RPMI7951 (cell line): ENCODE results near the gene CENPL. TPM values are rescaled to one million over a fixed set of nuclear protein-coding genes. Genes with fewer than 3 reads are reported as not detected.
"Not testable (repeated sequence)": the region's sequence is repeated elsewhere in the genome, so short reads cannot be mapped to it uniquely, and the experiment has no call there.

Experiments used
- DNase-seq: peaks from one replicate; pipeline ENCODE4 v3.0.0-alpha.2; 2012; ENCODE audit warnings: low read depth
- total RNA-seq: library from RNA; depleted of rRNA; stranded (reverse); fragments of >200 nt; shearing (Covaris generic); gene quantifications from 2 replicates; pipeline ENCODE4 v1.2.3, GENCODE V29; 2014; rRNA removed

Gene CENPL, protein sequence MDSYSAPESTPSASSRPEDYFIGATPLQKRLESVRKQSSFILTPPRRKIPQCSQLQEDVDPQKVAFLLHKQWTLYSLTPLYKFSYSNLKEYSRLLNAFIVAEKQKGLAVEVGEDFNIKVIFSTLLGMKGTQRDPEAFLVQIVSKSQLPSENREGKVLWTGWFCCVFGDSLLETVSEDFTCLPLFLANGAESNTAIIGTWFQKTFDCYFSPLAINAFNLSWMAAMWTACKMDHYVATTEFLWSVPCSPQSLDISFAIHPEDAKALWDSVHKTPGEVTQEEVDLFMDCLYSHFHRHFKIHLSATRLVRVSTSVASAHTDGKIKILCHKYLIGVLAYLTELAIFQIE
- total RNA-seq, result 39.3 and 53.7 TPM in 2 replicates

DNA sequence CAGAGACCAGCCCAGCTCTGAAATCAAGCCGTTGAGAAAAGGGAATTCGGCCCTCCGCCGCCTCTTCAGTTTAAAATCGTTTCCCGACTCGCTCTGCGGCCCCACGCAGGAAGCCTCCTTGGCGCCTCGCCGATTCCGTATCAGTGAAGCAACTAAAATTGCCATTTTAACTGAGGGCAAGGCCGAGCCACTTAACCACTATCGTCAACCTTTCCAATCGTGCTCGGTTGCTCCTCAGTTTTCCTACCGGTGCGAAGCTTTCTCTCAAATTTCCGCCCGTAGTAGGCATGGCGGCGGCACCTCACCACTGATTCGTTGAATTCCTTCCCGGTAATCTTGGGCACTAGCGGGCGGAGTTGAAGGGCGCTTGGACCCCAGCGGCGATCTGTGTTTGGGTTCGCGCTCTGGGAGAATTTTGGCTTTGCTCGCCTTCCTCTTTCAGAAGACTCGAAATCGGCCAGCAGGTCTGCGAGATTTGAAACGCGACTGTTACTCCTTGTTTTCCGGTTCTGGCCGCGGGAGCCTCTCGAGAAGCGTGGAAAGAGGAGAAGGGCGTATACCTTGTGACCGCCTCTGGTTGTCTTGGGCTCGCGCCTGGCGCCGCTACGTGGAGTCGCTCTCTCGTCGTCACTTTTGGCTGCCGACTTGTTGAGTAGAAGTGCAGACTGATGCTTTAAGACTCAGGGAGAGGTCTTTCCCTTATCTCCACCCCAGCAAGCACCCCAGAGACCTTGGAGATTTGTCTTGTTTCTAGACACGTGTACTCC lies at the start of gene CENPL, which contains the start of gene DARS2:
Gene CENPL (minus strand): TSS at position 569 of the 767 bp plus-strand sequence. CDS start 13,584 bp downstream, outside the sequence.
Gene DARS2 (plus strand): TSS at position 359 of the 767 bp plus-strand sequence. CDS start 557 bp downstream, outside the sequence.
- DNase-seq, result peak; percentile 96

DNA sequence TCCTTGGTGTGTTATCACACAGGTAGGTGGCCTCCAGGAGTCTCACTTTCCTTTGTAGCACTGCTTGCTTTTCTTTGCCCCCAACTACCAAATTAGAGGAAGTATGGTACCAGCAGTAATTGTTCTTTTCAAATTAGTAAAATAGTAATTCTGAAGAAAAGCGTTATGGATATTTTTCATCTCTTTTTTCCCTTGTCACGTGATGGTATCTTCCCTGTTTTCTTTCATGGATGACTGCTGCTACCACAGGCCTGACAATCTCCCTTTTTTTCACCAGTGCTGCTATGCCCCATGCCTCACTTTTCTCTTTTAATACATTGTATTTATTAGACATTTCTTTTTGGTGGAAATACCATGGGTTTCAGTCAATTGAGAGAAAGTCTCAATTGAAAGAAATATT lies 46.8 kb upstream of the CENPL start:
- DNase-seq, result no peak

DNA sequence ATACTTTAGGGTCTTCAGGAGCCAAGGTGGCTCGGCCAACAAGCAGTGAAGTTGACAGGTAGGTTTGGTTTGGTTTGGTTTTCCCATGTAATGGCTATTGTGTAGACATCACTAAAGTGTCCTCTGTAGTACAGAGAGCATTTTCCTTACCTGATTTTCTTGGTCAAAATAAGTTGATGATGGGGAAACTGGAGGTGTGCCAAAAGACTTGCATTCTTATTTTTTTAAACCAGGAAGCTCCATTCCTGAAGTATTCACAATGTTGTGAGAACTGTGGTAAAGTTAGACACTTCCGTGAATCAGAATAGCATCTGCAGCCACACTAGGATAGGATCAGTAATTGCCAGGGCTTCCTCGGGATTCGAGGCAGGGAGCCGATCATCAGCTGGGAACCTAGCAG lies 46.4 kb upstream of the CENPL start:
- no peak for DNase-seq

DNA sequence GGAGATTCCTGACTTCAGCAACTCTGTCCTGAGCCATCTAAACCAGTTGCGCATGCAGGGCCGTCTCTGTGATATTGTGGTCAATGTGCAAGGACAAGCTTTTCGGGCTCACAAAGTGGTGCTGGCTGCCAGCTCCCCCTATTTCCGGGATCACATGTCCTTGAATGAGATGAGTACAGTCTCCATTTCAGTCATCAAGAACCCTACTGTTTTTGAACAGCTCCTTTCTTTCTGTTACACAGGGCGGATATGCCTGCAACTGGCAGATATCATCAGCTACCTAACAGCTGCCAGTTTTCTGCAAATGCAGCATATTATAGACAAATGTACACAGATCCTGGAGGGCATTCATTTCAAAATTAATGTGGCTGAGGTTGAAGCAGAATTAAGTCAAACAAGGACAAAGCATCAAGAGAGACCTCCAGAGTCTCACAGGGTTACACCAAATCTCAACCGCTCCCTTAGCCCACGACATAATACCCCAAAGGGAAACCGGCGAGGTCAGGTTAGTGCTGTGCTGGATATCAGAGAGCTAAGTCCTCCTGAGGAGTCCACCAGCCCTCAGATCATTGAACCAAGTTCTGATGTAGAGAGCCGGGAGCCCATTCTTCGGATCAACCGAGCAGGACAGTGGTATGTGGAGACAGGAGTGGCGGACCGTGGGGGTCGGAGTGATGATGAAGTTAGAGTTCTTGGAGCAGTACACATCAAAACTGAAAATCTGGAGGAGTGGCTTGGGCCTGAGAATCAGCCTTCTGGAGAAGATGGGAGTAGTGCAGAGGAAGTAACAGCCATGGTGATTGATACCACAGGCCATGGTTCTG lies 45.8 kb upstream of the CENPL start:
- peak; percentile 33 for DNase-seq

DNA sequence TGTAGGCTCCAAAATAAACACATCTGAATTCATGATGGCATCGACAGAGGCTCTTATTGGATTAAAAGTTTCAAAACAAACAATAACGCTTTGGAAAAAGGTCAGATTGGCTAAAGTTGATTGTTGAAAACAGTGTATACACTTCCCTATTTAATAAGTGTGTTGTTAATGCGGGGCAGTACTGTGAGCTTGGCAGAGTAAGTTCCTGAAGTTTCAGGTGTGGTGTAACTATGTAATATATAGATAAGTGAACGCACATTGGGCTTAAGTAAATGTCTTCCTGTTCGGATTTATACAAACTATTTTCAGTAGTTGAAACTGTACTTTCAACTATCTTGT lies 44.3 kb upstream of the CENPL start:
- no peak for DNase-seq

DNA sequence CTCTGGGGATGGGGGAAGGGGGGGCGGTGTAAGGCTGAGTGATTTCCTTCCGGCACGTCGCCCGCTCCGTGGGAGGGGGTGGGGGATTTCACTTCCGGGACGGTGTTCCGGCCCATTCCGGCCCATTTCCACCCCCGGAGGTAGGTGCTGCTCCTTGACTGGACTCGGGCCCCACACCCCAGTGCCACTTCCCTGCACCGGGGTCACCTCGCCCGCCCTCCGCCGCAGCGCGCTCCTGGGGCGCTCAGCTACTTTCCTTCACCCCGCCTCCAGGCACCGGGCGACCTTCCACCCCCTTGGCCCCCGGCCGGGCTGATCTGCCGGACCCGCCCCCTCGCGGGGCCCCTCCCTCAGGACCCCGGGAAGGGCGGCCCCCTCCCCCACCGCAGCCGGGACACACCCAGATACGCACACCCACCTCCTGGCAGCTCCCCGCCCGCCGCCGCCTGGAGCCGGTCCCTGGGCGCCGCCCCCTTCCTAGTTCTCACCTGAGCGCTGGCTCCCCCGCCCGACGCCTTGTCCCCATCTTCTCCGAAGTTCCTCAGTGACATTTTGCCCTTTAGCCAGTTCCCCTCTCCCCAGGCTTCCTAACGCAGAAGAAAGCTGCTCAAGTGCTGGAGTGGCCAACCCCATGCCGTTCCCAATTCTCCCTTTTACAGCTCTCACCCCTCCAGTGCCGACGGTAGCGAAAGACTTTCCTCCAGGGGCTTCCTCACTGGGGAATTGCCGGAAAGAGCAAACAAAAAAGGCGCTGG lies 43.8 kb upstream of the CENPL start, which contains the start of gene ZBTB37:
Gene ZBTB37 (plus strand): TSS at position 115 of the 755 bp plus-strand sequence. CDS start 1,846 bp downstream, outside the sequence.
- DNase-seq, result no peak

DNA sequence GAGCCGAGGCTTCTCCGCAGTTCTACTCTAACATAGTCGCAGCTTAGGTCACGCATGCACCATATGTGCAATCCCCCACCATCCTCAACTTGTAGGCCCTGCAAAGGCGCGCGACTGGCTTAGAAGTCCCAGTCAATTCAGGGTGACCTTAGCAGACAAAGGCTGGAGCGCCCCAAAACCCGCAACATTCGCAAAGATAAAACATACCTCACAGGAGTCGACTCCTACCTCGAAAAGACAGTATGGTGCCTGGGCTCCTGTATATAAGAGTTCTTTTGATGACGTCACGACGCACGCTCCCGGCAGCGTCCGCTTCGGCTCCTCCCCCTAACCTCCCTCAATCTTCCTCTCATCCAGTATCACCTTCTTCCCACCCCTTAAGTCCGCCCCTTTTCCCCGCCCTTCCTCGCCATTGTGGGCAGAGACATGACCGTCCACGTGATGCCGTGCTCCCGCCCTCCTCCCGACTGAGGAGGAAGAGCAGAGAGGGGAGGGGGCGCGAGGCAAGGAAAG lies 43.1 kb upstream of the CENPL start, which contains the start of gene GAS5:
Gene GAS5 (minus strand): TSS at position 237 of the 513 bp plus-strand sequence.
- DNase-seq, result peak; percentile 98

DNA sequence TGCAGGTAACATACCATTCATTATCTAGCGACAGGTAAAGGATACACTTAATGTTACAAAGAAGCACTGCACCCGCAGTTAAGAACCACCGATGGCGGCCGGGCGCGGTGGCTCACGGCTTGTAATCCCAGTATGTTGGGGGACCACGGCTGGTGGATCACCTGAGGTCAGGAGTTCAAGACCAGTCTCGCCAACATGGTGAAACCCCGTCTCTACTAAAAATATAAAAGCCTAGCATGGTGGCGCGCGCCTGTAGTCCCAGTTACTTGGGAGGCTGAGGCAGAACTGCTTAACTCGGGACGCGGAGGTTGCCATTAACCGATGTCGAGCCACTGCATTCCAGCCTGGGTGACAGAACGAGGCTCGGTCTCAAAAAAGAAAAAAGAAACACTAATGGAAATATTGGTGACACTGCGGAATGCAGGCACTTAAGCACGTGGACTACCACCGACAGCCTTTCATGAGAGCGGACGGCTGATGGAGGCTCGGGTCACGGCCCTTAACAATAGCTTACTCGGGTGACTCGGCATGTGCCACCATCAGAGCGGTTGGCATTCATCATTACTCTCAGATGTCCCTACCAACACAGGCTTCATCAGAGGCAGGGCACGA lies 42.6 kb upstream of the CENPL start:
- DNase-seq, result no peak

DNA sequence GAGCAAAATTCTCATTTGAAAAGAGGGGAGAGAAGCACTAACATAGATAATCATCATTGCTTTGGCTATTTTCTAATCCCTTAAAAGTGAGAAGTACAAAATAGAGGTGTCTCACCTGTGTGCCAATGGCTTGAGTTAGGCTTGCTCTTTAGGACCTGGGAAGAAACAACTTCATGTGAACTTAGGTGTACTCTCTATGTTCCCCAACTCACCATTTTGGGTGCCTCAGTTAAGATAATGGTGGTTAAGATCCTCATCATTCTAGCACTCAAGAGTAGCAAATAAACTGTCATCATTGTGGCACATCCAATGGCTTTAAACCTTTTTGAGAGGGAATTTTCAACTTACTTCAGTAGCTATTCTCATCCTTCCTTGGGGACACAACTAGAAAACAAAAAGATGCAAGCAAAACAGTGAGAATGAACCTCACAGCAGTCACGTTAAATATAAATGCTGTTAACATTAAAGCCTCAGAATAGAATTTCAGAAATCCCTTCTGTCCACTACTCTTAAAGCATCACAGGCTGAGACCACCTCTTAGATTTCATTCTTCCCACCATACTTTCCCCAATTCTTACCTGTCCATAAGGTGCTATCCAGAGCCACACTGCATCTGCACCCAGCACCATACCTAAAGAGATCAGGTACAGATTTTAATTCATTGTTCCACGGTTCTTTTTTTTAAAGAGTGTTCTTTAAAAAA lies 41.9 kb upstream of the CENPL start:
- no peak for DNase-seq

DNA sequence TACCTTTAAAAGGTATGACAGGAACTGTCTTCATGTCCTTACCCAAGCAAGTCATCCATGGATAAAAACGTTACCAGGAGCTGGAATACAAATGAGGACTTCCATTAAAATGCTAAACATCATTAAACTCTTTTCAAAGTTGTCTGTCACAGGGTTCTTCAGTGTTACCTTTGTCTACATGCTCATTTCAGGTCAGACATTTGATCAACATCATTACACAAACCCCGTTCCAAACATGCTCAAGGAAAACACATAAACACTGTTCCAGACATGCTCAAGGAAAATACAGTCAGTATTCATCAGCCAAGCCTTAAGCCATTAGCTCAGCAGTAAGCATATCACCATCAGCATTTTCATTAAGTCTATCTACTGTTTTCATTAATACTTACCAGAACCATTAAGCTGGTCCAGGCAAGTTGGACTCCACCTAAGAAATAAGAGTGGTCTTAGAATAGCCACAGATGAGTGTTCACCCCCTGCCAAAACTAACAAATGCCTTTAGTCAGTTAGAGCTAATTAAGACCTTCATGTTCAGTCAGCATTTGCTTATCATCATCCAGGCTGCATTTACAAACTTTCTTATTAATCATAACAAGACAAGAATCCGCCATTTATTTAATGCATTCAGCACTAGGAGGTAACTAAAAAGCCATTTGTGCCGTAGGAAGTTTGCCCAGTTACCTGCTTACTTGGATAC lies 40.9 kb upstream of the CENPL start:
- DNase-seq, result no peak

DNA sequence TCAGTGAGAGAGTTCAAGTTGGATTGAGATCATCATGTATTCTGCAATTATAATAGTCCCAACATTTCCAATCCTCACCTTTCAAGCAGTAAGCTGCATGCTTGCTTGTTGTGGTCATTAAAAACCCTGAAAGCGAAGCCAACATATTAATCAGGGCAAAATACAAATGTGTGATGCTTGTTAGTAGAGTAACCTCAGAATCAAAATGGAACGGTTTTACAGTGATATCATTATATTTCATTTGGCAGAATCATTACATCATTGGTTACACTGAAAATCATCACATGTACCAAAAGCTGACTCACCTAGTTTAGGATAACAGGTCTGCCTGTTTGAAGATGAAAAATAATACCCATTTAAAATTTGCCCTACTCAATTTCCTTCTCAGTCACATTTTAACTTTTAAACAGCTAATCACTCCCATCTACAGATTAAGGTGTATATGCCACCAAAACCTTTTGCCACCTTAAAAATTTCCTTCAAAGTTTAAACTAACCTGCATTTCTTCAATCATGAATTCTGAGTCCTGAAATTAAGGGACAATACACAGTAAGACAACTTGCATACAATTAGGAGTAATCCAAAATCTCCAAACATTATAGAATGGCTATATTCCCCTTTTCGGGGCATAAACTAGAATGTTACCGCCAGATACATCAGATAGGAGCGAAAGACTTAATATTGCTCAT lies 39.6 kb upstream of the CENPL start:
- DNase-seq, result no peak

DNA sequence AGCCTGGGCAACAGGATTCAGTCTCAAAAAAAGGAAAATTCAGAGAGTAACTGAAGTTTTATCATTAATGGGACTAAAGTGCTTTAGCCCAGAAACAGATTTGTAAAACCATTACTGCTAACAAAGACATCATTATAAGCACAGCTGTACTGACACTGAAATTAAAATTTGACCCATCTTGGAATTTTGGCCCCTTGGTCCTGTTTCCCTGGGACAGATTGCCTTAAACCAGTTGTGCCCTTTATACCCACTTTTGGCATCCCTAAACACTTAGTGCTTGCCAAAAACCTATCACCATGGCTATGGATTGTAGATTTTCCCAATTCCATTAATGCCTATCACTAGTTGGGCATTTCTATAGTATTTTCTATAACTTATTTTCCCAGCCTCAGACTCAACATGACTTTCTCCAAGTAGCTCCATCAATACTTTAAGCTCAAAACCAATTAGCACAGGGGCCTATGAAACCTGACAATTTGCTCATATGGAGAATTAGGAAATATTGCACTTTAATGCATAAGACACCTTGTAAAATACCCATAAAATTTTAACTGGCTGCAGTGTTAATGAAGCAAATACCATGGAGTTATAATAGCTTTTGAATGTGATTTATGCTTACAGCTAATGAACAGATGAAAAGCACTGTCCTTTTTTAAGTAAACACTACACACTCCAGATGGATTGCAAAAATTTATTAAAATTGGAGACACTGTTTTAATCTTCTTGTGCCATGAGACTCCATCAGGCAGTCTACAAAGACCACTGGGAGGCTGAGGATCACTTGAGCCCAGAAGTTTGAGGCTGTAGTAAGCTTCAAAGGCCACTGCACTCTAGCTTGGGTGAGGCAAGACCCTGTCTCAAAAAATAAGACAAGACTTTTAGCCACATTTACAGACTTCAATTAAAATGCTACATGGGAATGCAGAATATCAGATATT lies 38.8 kb upstream of the CENPL start:
- DNase-seq, result no peak

DNA sequence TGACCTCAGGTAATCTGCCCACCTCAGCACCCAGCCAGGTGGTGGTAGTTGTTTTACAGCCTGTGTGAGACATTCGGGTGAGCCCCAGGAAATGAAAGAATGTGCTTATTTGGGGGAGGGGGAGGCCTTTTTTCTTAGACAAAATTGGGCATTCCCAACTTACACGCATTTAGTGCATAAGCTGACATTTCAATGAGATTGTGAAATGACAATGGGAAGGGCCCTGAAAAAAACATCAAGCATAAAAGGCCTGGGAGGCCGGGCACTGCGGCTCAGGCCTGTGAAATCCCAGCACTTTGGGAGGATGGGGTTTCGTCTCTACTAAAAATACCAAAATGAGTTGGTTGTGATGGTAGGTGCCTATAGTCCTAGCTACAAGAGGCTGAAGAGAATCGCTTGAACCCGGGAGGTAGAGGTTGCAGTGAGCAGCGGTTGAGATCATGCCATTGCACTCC lies 38.1 kb upstream of the CENPL start:
- no peak for DNase-seq

DNA sequence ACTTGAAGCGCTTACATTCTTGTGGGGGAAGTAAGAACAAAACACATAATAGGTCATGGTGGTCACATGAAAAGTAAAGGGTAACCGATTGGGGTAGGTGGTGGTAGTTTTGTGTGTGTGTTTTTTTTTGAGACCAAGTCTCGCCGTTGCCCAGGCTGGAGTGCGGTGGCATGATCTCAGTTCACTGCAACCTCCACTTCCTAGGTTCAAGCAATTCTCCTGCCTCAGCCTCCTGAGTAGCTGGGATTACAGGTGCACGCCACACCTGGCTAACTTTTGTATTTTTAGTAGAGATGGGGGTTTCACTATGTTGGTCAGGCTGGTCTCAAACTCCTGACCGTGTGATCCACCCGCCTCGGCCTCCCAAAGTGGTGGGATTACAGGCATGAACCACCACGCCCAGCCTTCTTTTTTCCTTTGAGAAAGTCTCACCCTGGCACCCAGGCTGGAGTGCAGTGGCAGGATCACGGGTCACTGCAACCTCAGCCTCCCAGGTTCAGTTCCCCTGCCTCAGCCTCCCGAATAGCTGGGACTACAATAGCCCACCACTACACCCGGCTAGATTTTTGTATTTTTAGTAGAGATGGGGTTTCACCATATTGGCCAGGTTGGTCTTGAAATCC lies 37.6 kb upstream of the CENPL start:
- not testable (repeated sequence) for DNase-seq

DNA sequence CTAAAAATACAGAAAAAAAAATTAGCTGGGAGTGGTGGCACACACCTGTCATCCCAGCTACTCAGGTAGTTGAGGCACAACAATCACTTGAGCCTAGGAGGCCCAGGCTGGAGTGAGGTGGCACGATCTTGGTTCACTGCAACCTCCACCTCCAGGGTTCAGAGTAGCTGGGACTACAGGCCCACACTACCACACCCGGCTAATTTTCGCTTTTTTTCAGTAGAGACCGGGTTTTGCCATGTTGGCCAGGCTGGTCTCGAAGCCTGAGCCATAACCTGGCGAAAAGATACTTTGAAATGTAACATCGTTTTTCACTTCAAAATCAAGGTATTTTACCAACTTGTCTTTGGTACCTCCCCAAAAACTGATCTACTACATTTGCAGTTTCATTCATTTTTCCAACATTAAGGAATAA lies 37.1 kb upstream of the CENPL start:
- DNase-seq, result no peak

DNA sequence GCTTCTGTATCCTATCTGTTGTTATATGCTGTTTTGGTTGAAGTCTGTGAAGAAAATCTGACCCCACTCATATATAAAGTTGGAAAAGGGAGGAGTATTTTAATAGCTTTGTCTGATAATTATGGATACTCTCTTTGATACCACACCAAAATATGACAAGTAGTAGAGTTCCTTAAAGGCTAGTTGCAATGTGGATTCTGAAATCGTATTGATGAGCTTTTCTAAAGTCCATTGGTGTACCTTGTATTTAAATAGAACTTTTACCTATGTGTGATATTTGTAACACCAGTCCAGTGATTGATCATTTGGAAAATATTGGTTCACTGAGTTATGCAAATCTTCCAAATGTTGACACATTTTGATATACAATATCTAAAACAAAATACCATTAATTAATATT lies 35.4 kb upstream of the CENPL start:
- no peak for DNase-seq

DNA sequence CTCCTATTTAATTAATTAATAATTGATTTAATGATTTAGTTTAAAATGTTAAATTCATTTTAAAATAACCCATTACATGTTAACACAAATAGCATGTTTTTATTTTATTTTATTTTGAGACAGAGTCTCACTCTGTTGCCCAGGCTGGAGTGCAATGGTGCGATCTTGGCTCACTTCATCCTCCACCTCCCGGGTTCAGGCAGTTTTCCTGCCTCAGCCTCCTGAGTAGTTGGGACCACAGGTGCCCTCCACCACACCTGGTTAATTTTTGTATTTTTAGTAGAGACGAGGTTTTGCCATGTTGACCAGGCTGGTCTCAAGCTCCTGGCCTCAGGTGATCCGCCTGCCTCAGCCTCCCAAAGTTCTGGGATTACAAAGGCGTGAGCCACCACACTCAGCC lies 34.9 kb upstream of the CENPL start:
- not testable (repeated sequence) for DNase-seq
